ENCODE measurements around the gene INA.

GRCh38 chr10:103291588-103291987 is 14.7 kb downstream of the INA start:
- TF ChIP-seq CTCF (IDR thresholded peaks at IDR 0.05) (no peak), POLR2AphosphoS5 (IDR thresholded peaks at IDR 0.05; ENCODE audit: low read depth, low read length) (no peak), SIN3A (IDR thresholded peaks at IDR 0.05; ENCODE audit: borderline replicate concordance, insufficient read depth, low read depth, low read length) (no peak)

Data from Panc1 (cell line).